ENCODE results near the gene CSPG4.

CSPG4 gene

GRCh38 chr15:75666823-75667501 lies 45.7 kb downstream of the CSPG4 start:
- Histone ChIP-seq H3K27ac (ENCODE audit: low read length) (no peak overlapping the region), H3K9ac (ENCODE audit: low read length) (no peak overlapping the region), H3K9me3 (replicated peaks; ENCODE audit: insufficient read depth, low read length) (no peaks in the 10 kb centered on the region), H3K9me2 (replicated peaks; ENCODE audit: insufficient read depth, low read length) (no peaks in the 10 kb centered on the region), H3F3A (ENCODE audit: insufficient read depth, low read length) (no peaks in the 10 kb centered on the region), H3K4me2 (ENCODE audit: low read depth, low read length) (no peak overlapping the region), H3K4me1 (ENCODE audit: low read length) (no peaks in the 10 kb centered on the region), H3K79me2 (ENCODE audit: low read length) (no peaks in the 10 kb centered on the region), H3K27me3 (replicated peaks; ENCODE audit: insufficient read depth, low read length) (peaks cover 2% of the 10 kb centered on the region; the same call in 1 of the 2 replicates), H3K36me3 (replicated peaks; ENCODE audit: insufficient read depth, low read length) (no peaks in the 10 kb centered on the region), H4K20me1 (ENCODE audit: insufficient read depth, low read length) (no peaks in the 10 kb centered on the region), H2AFZ (ENCODE audit: low read length) (no peak overlapping the region), H3K4me3 (ENCODE audit: low read length) (no peak overlapping the region)
- DNase-seq = no peak
- TF ChIP-seq CTCF (IDR thresholded peaks at IDR 0.05; ENCODE audit: low read length) (no peak), EZH2phosphoT487 (IDR thresholded peaks at IDR 0.05; ENCODE audit: low read length) (no peak)

- no peak overlapping the region for H2AFZ ChIP-seq (ENCODE audit: low read length)
- no peaks in the 10 kb centered on the region for H3K79me2 ChIP-seq (ENCODE audit: low read length)
- TF ChIP-seq EZH2phosphoT487 (IDR thresholded peaks at IDR 0.05; ENCODE audit: low read length) (no peak), EZH2 (optimal IDR thresholded peaks at IDR 0.05; ENCODE audit: low read depth, low read length) (no peak), CTCF (IDR thresholded peaks at IDR 0.05; ENCODE audit: low read length) (no peak)
- H3K4me1 ChIP-seq (ENCODE audit: low read length) = no peaks in the 10 kb centered on the region
- no peaks in the 10 kb centered on the region for H3K36me3 ChIP-seq (replicated peaks; ENCODE audit: insufficient read depth, low read length)
- no peak overlapping the region for H3K27ac ChIP-seq (ENCODE audit: low read length)
- H4K20me1 ChIP-seq (ENCODE audit: insufficient read depth, low read length) = no peaks in the 10 kb centered on the region
- H3K4me3 ChIP-seq (ENCODE audit: low read length) = no peak overlapping the region
- no peak for DNase-seq
- H3K9ac ChIP-seq (ENCODE audit: low read length) = no peak overlapping the region
- H3F3A ChIP-seq (ENCODE audit: insufficient read depth, low read length) = no peaks in the 10 kb centered on the region
- H3K4me2 ChIP-seq (ENCODE audit: low read depth, low read length) = no peak overlapping the region
- no peaks in the 10 kb centered on the region for H3K9me3 ChIP-seq (replicated peaks; ENCODE audit: insufficient read depth, low read length)
- H3K27me3 ChIP-seq (replicated peaks; ENCODE audit: insufficient read depth, low read length) = 0 out of 2 replicates have a peak, but pooled peaks cover 2% of the 10 kb centered on the region
- H3K9me2 ChIP-seq (replicated peaks; ENCODE audit: insufficient read depth, low read length) = no peaks in the 10 kb centered on the region
Observed at GRCh38 chr15:75663931-75664421, 48.7 kb downstream of the CSPG4 start.

GRCh38 chr15:75662823-75663519 lies 49.7 kb downstream of the CSPG4 start:
- H3K36me3 ChIP-seq (replicated peaks; ENCODE audit: insufficient read depth, low read length) = no peaks in the 10 kb centered on the region
- no peak overlapping the region for H3K4me2 ChIP-seq (ENCODE audit: low read depth, low read length)
- no peak overlapping the region for H2AFZ ChIP-seq (ENCODE audit: low read length)
- no peaks in the 10 kb centered on the region for H3K79me2 ChIP-seq (ENCODE audit: low read length)
- no peaks in the 10 kb centered on the region for H3K4me1 ChIP-seq (ENCODE audit: low read length)
- no peaks in the 10 kb centered on the region for H3K9me3 ChIP-seq (replicated peaks; ENCODE audit: insufficient read depth, low read length)
- TF ChIP-seq EZH2phosphoT487 (IDR thresholded peaks at IDR 0.05; ENCODE audit: low read length) = no peak
- TF ChIP-seq EZH2 (optimal IDR thresholded peaks at IDR 0.05; ENCODE audit: low read depth, low read length) = no peak
- no peak for TF ChIP-seq CTCF (IDR thresholded peaks at IDR 0.05; ENCODE audit: low read length)
- no peak for DNase-seq
- H4K20me1 ChIP-seq (ENCODE audit: insufficient read depth, low read length) = no peaks in the 10 kb centered on the region
- H3K9ac ChIP-seq (ENCODE audit: low read length) = no peak overlapping the region
- H3F3A ChIP-seq (ENCODE audit: insufficient read depth, low read length) = no peaks in the 10 kb centered on the region
- H3K9me2 ChIP-seq (replicated peaks; ENCODE audit: insufficient read depth, low read length) = no peaks in the 10 kb centered on the region
- 0 out of 2 replicates have a peak, but pooled peaks cover 2% of the 10 kb centered on the region for H3K27me3 ChIP-seq (replicated peaks; ENCODE audit: insufficient read depth, low read length)
- no peak overlapping the region for H3K4me3 ChIP-seq (ENCODE audit: low read length)
- H3K27ac ChIP-seq (ENCODE audit: low read length) = no peak overlapping the region

All from MM.1S (cell line).